Suprapubic skin (tissue), 4 donors: ENCODE data around the gene OR12D1.

ENCODE experiments used
- CTCF ChIP-seq, 2 donors: fragments of 200-600 bp in 1 of 2; fragments of 450-650 bp in 1 of 2; sonication (generic) in 1 of 2; IDR thresholded peaks; one replicate each; pipeline ENCODE4 v1.5.1; 2016 to 2019; ENCODE audit warnings: antibody characterized with exemption in 2 of 2, mild to moderate bottlenecking in 1 of 2, moderate library complexity in 1 of 2
- POLR2A ChIP-seq, 2 donors: fragments of 450-650 bp; IDR thresholded peaks; one replicate each; pipeline ENCODE4 v1.6.1; 2017; ENCODE audit warnings: antibody characterized with exemption in 2 of 2, mild to moderate bottlenecking in 2 of 2, moderate library complexity in 2 of 2
- POLR2AphosphoS5 ChIP-seq, 3 donors: sonication (generic); formaldehyde crosslinking; IDR thresholded peaks; one replicate each; pipeline ENCODE4 v1.6.1; 2017; ENCODE audit warnings: antibody characterized with exemption in 3 of 3

DNA sequence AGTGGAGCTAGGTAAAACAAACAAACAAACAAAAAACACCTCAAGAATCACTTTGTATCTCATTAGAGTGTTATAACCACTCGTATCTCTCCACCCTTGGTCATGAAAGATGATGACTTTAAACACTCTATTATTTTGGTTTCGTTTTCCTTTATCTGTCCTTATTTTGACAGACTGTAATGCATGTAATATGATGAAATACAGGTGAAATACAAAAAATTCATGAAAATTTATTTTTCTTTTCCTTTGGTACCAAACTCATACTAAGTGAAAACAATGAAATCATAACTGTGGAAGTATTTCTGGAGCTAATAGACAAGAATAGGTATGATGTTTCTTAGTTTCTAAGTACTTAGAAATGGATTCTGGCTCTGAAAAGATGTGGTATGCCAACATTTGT is 15.2 kb upstream of the OR12D1 start:
- TF ChIP-seq POLR2AphosphoS5 (IDR thresholded peaks at IDR 0.05) (no peak), CTCF (IDR thresholded peaks at IDR 0.05) (no peak), POLR2A (IDR thresholded peaks at IDR 0.05) (no peak)
